HCT116 (cell line): ENCODE results near the gene ADAMTS3. TPM values are rescaled to one million over a fixed set of nuclear protein-coding genes. Genes with fewer than 3 reads are reported as not detected.

Experiments
- ATAC-seq: fragments of 200-7000 bp; cut with Tn5 transposase; 2 replicates; pipeline ENCODE4 v1.9.1; 2020; ENCODE audit warnings: mild to moderate bottlenecking, moderate library complexity
- BruUV-seq: library from RNA; stranded (reverse); fragments of 400-500 nt; replicated peaks from 2 replicates; lab custom pipeline; 2021; lab: Mats Ljungman, UMichigan
- CTCF ChIA-PET: fragments of 300-600 bp; sonication (Branson Sonifier 250); formaldehyde crosslinking; loops from one replicate; lab custom pipeline; 2021; ENCODE audit warnings: antibody characterized with exemption; lab: Charles Lee
- POLR2A ChIA-PET: fragments of 300-600, 350-600 bp; sonication (Branson Sonifier 250); formaldehyde crosslinking; loops from one replicate; lab custom pipeline; 2021; ENCODE audit warnings: antibody characterized with exemption; lab: Charles Lee
- RAD21 ChIA-PET, 2 experiments: fragments of 300-600 bp; sonication (Branson Sonifier 250); formaldehyde crosslinking; loops; one replicate each; lab custom pipeline; 2023; ENCODE audit warnings: low total read pairs in 2 of 2; ENCODE audit not compliant: uncharacterized antibody in 2 of 2, unreplicated experiment in 2 of 2, low non-redundant PET in 1 of 2; lab: Charles Lee
- DNase-seq: peaks from one replicate; pipeline ENCODE4 v3.0.0-alpha.2; 2010; ENCODE audit warnings: low read depth, low spot score
- H2AFZ ChIP-seq: fragments of 200-600 bp; shearing (Covaris generic), sonication (generic); 2 replicates; pipeline ENCODE4 v1.6.1; 2017; ENCODE audit warnings: low read depth, mixed run types, mixed read lengths, antibody characterized with exemption, low read length; ENCODE audit not compliant: poor library complexity, severe bottlenecking
- H3K27ac ChIP-seq: 2 replicates; pipeline ENCODE4 v1.5.1; 2012; ENCODE audit warnings: low read depth, low read length
- H3K27me3 ChIP-seq: fragments of 200-600 bp; sonication (generic); 2 replicates; pipeline ENCODE4 v1.6.1; 2016; ENCODE audit warnings: mixed run types, low read length, mixed read lengths; ENCODE audit not compliant: insufficient read depth
- H3K36me3 ChIP-seq, 2 experiments: fragments of 200-500 bp in 1 of 2; fragments of 200-600 bp in 1 of 2; sonication (Bioruptor generic) in 1 of 2; sonication (generic) in 1 of 2; 2 replicates each; pipeline versions ENCODE4 v1.5.1 to v1.6.1; 2014 to 2016; ENCODE audit warnings: low read length in 2 of 2, inconsistent platforms in 1 of 2, mixed read lengths in 1 of 2, mixed run types in 1 of 2; ENCODE audit not compliant: insufficient read depth in 2 of 2, control insufficient read depth in 1 of 2
- H3K4me1 ChIP-seq, 2 experiments: fragments of 200-600 bp in 1 of 2; sonication (generic) in 1 of 2; 2 replicates each; pipeline versions ENCODE4 v1.5.1 to v1.6.1; 2012 to 2017; ENCODE audit warnings: low read length in 2 of 2, inconsistent platforms in 1 of 2, mild to moderate bottlenecking in 1 of 2, mixed read lengths in 1 of 2, mixed run types in 1 of 2, moderate library complexity in 1 of 2; ENCODE audit not compliant: insufficient read depth in 2 of 2, control insufficient read depth in 1 of 2
- H3K4me2 ChIP-seq: fragments of 200-600 bp; sonication (generic); 2 replicates; pipeline ENCODE4 v1.6.1; 2017; ENCODE audit warnings: mixed run types, low read length, mixed read lengths
- H3K4me3 ChIP-seq, 2 experiments: fragments of 200-600 bp in 1 of 2; sonication (generic) in 1 of 2; replicated peaks in 1 of 2; 2 replicates each; pipeline ENCODE4 v1.5.1; 2011 to 2016; ENCODE audit warnings: low read length in 2 of 2, control low read depth in 1 of 2, low read depth in 1 of 2, mild to moderate bottlenecking in 1 of 2, mixed read lengths in 1 of 2, mixed run types in 1 of 2
- H3K79me2 ChIP-seq: fragments of 200-600 bp; sonication (generic); 2 replicates; pipeline ENCODE4 v1.6.1; 2017; ENCODE audit warnings: mild to moderate bottlenecking, mixed run types, low read length, moderate library complexity, mixed read lengths; ENCODE audit not compliant: insufficient read depth
- H3K9ac ChIP-seq: fragments of 200-600 bp; sonication (generic); 2 replicates; pipeline ENCODE4 v1.6.1; 2016; ENCODE audit warnings: low read length, mixed read lengths
- H3K9me2 ChIP-seq: fragments of 200-600 bp; sonication (generic), shearing (Covaris generic); 2 replicates; pipeline ENCODE4 v1.6.1; 2017; ENCODE audit warnings: mixed run types, mild to moderate bottlenecking, moderate library complexity; ENCODE audit not compliant: insufficient read depth
- H3K9me3 ChIP-seq, 2 experiments: fragments of 200-500 bp in 1 of 2; fragments of 200-600 bp in 1 of 2; sonication (Bioruptor generic) in 1 of 2; sonication (generic) in 1 of 2; 2 replicates each; pipeline ENCODE4 v1.6.1; 2014 to 2017; ENCODE audit warnings: low read length in 2 of 2, mixed read lengths in 2 of 2, inconsistent platforms in 1 of 2, low read depth in 1 of 2, mild to moderate bottlenecking in 1 of 2, mixed run types in 1 of 2, moderate library complexity in 1 of 2; ENCODE audit not compliant: control insufficient read depth in 1 of 2, insufficient read depth in 1 of 2
- H4K20me1 ChIP-seq: fragments of 200-600 bp; sonication (generic), shearing (Covaris generic); 2 replicates; pipeline ENCODE4 v1.6.1; 2017; ENCODE audit warnings: mixed run types, mild to moderate bottlenecking, moderate library complexity; ENCODE audit not compliant: insufficient read depth
- ATF3 ChIP-seq: IDR thresholded peaks from 2 replicates; pipeline ENCODE4 v1.6.1; 2012
- CBX3 ChIP-seq: IDR thresholded peaks from 2 replicates; pipeline ENCODE4 v1.6.1; 2012; ENCODE audit warnings: low read depth
- CEBPB ChIP-seq: IDR thresholded peaks from 2 replicates; pipeline ENCODE4 v1.6.1; 2012; ENCODE audit warnings: low read depth
- CTCF ChIP-seq, 3 experiments: fragments of 200-600 bp in 1 of 3; sonication (generic) in 1 of 3; IDR thresholded peaks in 2 of 3; conservative IDR thresholded peaks in 1 of 3; 2 replicates each; pipeline ENCODE4 v1.5.1; 2012 to 2017; ENCODE audit warnings: low read depth in 2 of 3, low read length in 2 of 3, antibody characterized with exemption in 1 of 3, borderline replicate concordance in 1 of 3, control low read depth in 1 of 3, mild to moderate bottlenecking in 1 of 3, mixed read lengths in 1 of 3, mixed run types in 1 of 3, moderate library complexity in 1 of 3; ENCODE audit not compliant: insufficient read depth in 1 of 3
- EGR1 ChIP-seq: IDR thresholded peaks from 2 replicates; pipeline ENCODE4 v1.6.1; 2012; ENCODE audit warnings: low read depth
- EZH2 ChIP-seq: fragments of 200-600 bp; sonication (generic); IDR thresholded peaks from 2 replicates; pipeline ENCODE4 v1.6.1; 2017; ENCODE audit warnings: antibody characterized with exemption, mixed run types
- EZH2phosphoT487 ChIP-seq: fragments of 200-600 bp; IDR thresholded peaks from 2 replicates; pipeline ENCODE4 v1.6.1; 2018; ENCODE audit warnings: antibody characterized with exemption, borderline replicate concordance
- FOSL1 ChIP-seq: IDR thresholded peaks from 2 replicates; pipeline ENCODE4 v1.6.1; 2012; ENCODE audit warnings: low read depth
- POLR2AphosphoS5 ChIP-seq: IDR thresholded peaks from 2 replicates; pipeline ENCODE4 v1.6.1; 2011; ENCODE audit warnings: mild to moderate bottlenecking, low read depth, low read length, moderate library complexity
- SIN3A ChIP-seq: IDR thresholded peaks from 2 replicates; pipeline ENCODE4 v1.6.1; 2012; ENCODE audit warnings: low read depth
- SP1 ChIP-seq: IDR thresholded peaks from 2 replicates; pipeline ENCODE4 v1.6.1; 2012; ENCODE audit warnings: low read depth
- SRF ChIP-seq: IDR thresholded peaks from 2 replicates; pipeline ENCODE4 v1.6.1; 2012; ENCODE audit warnings: low read depth
- TCF7L2 ChIP-seq: IDR thresholded peaks from 2 replicates; pipeline ENCODE4 v1.7.0; 2011; ENCODE audit warnings: borderline replicate concordance, inconsistent platforms; ENCODE audit not compliant: insufficient read depth, insufficient read length; ENCODE audit errors: extremely low read depth
- ZFX ChIP-seq: fragments of 450-650 bp; IDR thresholded peaks from 2 replicates; pipeline ENCODE4 v1.6.1; 2017
- ZNF274 ChIP-seq: fragments of 200-500 bp; sonication (Bioruptor generic); IDR thresholded peaks from 2 replicates; pipeline ENCODE4 v1.6.1; 2014; ENCODE audit warnings: mild to moderate bottlenecking, low read depth, low read length, inconsistent platforms
- intact Hi-C: fragments of 100-400 bp; cut with micrococcal nuclease; formaldehyde crosslinking; loops from 2 replicates; pipeline ENCODE4 v1.10.0; 2022
- total RNA-seq: library from RNA; stranded (reverse); gene quantifications from one replicate; pipeline ENCODE4 v1.2.1, GENCODE V29; 2021; ENCODE audit not compliant: unreplicated experiment
- TF ChIP-seq, protein P1 (sequence below): IDR thresholded peaks from 2 replicates; pipeline ENCODE4 v1.6.1; 2012; ENCODE audit warnings: low read depth
- TF ChIP-seq, protein P2 (sequence below): IDR thresholded peaks from 2 replicates; pipeline ENCODE4 v1.6.1; 2012

The ADAMTS3 gene
- total RNA-seq, 1 experiment from 2014 or later: not detected

DNA sequence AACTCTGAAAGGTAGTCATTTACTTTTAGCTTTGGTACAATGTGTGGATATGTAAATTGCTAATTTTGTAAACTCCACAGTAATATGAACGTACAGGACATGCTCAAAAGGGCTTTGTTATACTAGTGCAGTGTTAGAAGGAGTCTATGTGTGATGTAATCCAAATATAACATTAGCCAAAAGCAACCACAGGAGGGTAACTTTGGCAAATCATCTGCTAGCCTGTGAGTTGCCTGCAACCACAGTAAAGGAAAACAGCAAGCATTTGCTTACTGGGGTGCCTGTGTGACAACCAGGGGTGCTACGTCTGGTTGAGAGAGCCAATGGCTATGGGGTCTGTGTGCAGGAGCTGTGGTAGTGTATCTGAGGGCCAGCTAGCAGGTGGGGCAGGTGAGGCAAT is 245.8 kb downstream of the ADAMTS3 start (continued):
- TF ChIP-seq CTCF (IDR thresholded peaks at IDR 0.05 in 2 of 3, conservative IDR thresholded peaks at IDR 0.05 in 1 of 3; ENCODE audit: borderline replicate concordance in 1 of 3, insufficient read depth in 1 of 3, low read depth in 2 of 3, low read length in 2 of 3): no peak
- no peak for TF ChIP-seq CEBPB
- no peak for TF ChIP-seq SIN3A
- no peak for TF ChIP-seq ZNF274
- no peak for TF ChIP-seq EGR1

DNA sequence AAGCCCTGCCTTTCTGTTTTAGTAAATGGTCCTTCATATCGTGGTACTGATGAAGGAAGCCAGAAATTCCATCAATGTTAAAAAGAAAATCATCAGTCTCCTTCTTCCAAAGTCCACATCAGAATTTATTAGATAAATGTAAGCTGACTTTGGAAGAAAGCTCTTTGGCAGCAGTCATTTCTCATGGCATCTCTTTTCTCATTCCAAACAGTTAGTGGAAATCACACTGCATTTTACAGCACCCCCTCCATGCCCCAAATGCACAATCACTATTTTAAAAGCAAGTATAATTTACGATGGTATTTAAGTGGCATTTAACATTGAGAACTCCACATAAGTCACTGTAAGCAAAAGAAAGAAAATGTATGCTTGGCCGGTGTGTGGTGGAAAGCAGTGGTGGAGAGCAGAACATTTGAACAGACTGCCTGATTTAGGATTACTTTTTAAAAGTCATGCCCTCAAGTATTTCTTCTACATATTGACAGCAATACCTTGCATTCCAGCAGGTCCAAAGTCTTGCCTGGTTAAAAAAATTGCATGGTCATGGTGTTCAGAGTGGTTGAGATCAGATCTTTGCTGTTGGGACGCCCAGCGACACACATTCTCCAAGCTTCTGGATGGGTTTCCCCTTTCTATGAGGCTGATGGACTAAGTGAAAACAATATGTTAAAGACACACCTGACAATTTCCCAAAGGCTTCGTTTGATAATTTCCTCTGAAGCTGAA is 248.6 kb downstream of the ADAMTS3 start:
- ChIA-PET RAD21 (no interaction called here), POLR2A (no interaction called here), CTCF (no interaction called here)
- Histone ChIP-seq H3K27ac (no peak overlapping the region), H3K36me3 (no peaks in the 10 kb centered on the region), H2AFZ (no peak overlapping the region), H3K9me3 (no peaks in the 10 kb centered on the region), H3K79me2 (no peaks in the 10 kb centered on the region), H3K9me2 (no peaks in the 10 kb centered on the region), H3K4me1 (no peaks in the 10 kb centered on the region), H4K20me1 (no peaks in the 10 kb centered on the region), H3K4me2 (no peak overlapping the region), H3K4me3 (no peak overlapping the region), H3K27me3 (no peaks in the 10 kb centered on the region), H3K9ac (no peak overlapping the region)
- no peak for DNase-seq
- BruUV-seq: no TSS peak
- intact Hi-C loops: no loop called here
- no peak for ATAC-seq
- TF ChIP-seq EZH2phosphoT487: no peak
- TF ChIP-seq ATF3: no peak
- TF ChIP-seq FOSL1: no peak
- no peak for TF ChIP-seq TCF7L2
- TF ChIP-seq CBX3: no peak
- no peak for TF ChIP-seq EZH2
- no peak for TF ChIP-seq SIN3A
- TF ChIP-seq, protein P1, sequence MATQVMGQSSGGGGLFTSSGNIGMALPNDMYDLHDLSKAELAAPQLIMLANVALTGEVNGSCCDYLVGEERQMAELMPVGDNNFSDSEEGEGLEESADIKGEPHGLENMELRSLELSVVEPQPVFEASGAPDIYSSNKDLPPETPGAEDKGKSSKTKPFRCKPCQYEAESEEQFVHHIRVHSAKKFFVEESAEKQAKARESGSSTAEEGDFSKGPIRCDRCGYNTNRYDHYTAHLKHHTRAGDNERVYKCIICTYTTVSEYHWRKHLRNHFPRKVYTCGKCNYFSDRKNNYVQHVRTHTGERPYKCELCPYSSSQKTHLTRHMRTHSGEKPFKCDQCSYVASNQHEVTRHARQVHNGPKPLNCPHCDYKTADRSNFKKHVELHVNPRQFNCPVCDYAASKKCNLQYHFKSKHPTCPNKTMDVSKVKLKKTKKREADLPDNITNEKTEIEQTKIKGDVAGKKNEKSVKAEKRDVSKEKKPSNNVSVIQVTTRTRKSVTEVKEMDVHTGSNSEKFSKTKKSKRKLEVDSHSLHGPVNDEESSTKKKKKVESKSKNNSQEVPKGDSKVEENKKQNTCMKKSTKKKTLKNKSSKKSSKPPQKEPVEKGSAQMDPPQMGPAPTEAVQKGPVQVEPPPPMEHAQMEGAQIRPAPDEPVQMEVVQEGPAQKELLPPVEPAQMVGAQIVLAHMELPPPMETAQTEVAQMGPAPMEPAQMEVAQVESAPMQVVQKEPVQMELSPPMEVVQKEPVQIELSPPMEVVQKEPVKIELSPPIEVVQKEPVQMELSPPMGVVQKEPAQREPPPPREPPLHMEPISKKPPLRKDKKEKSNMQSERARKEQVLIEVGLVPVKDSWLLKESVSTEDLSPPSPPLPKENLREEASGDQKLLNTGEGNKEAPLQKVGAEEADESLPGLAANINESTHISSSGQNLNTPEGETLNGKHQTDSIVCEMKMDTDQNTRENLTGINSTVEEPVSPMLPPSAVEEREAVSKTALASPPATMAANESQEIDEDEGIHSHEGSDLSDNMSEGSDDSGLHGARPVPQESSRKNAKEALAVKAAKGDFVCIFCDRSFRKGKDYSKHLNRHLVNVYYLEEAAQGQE: no peak
- no peak for TF ChIP-seq ZNF274
- no peak for TF ChIP-seq CTCF (IDR thresholded peaks at IDR 0.05 in 2 of 3, conservative IDR thresholded peaks at IDR 0.05 in 1 of 3; ENCODE audit: borderline replicate concordance in 1 of 3, insufficient read depth in 1 of 3, low read depth in 2 of 3, low read length in 2 of 3)
- TF ChIP-seq ZFX: no peak
- TF ChIP-seq POLR2AphosphoS5: no peak
- no peak for TF ChIP-seq SRF
- TF ChIP-seq, protein P2, sequence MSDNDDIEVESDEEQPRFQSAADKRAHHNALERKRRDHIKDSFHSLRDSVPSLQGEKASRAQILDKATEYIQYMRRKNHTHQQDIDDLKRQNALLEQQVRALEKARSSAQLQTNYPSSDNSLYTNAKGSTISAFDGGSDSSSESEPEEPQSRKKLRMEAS: no peak
- no peak for TF ChIP-seq CEBPB
- TF ChIP-seq SP1: no peak
